Panc1 (cell line): ENCODE results near the gene GATM. TPM values are rescaled to one million over a fixed set of nuclear protein-coding genes. Genes with fewer than 3 reads are reported as not detected.

Source experiments
- ATAC-seq: fragments of 200-7000 bp; cut with Tn5 transposase; 2 replicates; pipeline ENCODE4 v1.9.1; 2020; ENCODE audit warnings: mild to moderate bottlenecking, moderate library complexity
- BruUV-seq: library from RNA; stranded (reverse); fragments of 400-500 nt; replicated peaks from 2 replicates; lab custom pipeline; 2021; lab: Mats Ljungman, UMichigan
- CTCF ChIA-PET: fragments of 300-600 bp; sonication (Branson Sonifier 250); formaldehyde crosslinking; loops from one replicate; lab custom pipeline; 2022; ENCODE audit warnings: antibody characterized with exemption; lab: Charles Lee
- POLR2A ChIA-PET: fragments of 300-600 bp; sonication (Branson Sonifier 250); formaldehyde crosslinking; loops from one replicate; lab custom pipeline; 2022; ENCODE audit warnings: antibody characterized with exemption; lab: Charles Lee
- DNase-seq: peaks from one replicate; pipeline ENCODE4 v3.0.0-alpha.2; 2010; ENCODE audit warnings: low read depth, low spot score
- H3K27ac ChIP-seq: 2 replicates; pipeline ENCODE4 v1.5.1; 2011; ENCODE audit warnings: mild to moderate bottlenecking, low read length, inconsistent platforms
- H3K27me3 ChIP-seq: fragments of 200-500 bp; sonication (Bioruptor generic); 2 replicates; pipeline ENCODE4 v1.6.0; 2014; ENCODE audit warnings: low read length, inconsistent platforms; ENCODE audit not compliant: control insufficient read depth, insufficient read depth
- H3K36me3 ChIP-seq: fragments of 200-500 bp; sonication (Bioruptor generic); 2 replicates; pipeline ENCODE4 v1.5.1; 2014; ENCODE audit warnings: inconsistent platforms, mild to moderate bottlenecking, low read length, moderate library complexity; ENCODE audit not compliant: control insufficient read depth, insufficient read depth
- H3K4me1 ChIP-seq: 2 replicates; pipeline ENCODE4 v1.5.1; 2011; ENCODE audit warnings: inconsistent platforms, mild to moderate bottlenecking, low read length, moderate library complexity; ENCODE audit not compliant: control insufficient read depth, insufficient read depth
- H3K4me3 ChIP-seq, 2 experiments: 2 replicates each; pipeline ENCODE4 v1.5.1; 2011 to 2012; ENCODE audit warnings: low read depth in 2 of 2, low read length in 2 of 2, mild to moderate bottlenecking in 2 of 2, inconsistent platforms in 1 of 2, moderate library complexity in 1 of 2
- H3K9me3 ChIP-seq: fragments of 200-500 bp; sonication (Bioruptor generic); 2 replicates; pipeline ENCODE4 v1.5.1; 2014; ENCODE audit warnings: low read depth, mild to moderate bottlenecking, inconsistent platforms, low read length, moderate library complexity; ENCODE audit not compliant: control insufficient read depth, insufficient read depth
- CTCF ChIP-seq: fragments of 450-650 bp; IDR thresholded peaks from 2 replicates; pipeline ENCODE4 v1.5.1; 2017; ENCODE audit warnings: mild to moderate bottlenecking
- POLR2AphosphoS5 ChIP-seq: IDR thresholded peaks from 2 replicates; pipeline ENCODE4 v1.6.1; 2012; ENCODE audit warnings: mild to moderate bottlenecking, low read depth, low read length, moderate library complexity
- SIN3A ChIP-seq: IDR thresholded peaks from 2 replicates; pipeline ENCODE4 v1.6.1; 2012; ENCODE audit warnings: low read depth, mild to moderate bottlenecking, low read length, moderate library complexity, borderline replicate concordance; ENCODE audit not compliant: insufficient read depth
- TCF7L2 ChIP-seq: IDR thresholded peaks from 2 replicates; pipeline ENCODE4 v1.6.1; 2011; ENCODE audit warnings: mild to moderate bottlenecking, low read depth, low read length, inconsistent platforms
- in situ Hi-C: cut with HindIII; loops from 2 replicates; pipeline ENCODE4 v1.10.0; 2016; ENCODE audit warnings: low sequenced_read_pairs, low pct_unique_long_range_greater_than_20kb
- intact Hi-C: fragments of 100-400 bp; cut with micrococcal nuclease; formaldehyde crosslinking; loops from one replicate; pipeline ENCODE4 v1.10.0; 2022; ENCODE audit not compliant: unreplicated experiment
- total RNA-seq: library from RNA; stranded (reverse); gene quantifications from one replicate; pipeline ENCODE4 v1.2.1, GENCODE V29; 2021; ENCODE audit not compliant: unreplicated experiment
- TF ChIP-seq, protein P1 (sequence below), 2 experiments: IDR thresholded peaks; 2 replicates each; pipeline ENCODE4 v1.6.1; 2011 to 2012; ENCODE audit warnings: low read depth in 2 of 2, control low read depth in 1 of 2, low read length in 1 of 2, mild to moderate bottlenecking in 1 of 2, moderate library complexity in 1 of 2; ENCODE audit not compliant: insufficient read depth in 1 of 2

GATM gene
- total RNA-seq, 1 experiment from 2014 or later: 7.6 TPM

DNA sequence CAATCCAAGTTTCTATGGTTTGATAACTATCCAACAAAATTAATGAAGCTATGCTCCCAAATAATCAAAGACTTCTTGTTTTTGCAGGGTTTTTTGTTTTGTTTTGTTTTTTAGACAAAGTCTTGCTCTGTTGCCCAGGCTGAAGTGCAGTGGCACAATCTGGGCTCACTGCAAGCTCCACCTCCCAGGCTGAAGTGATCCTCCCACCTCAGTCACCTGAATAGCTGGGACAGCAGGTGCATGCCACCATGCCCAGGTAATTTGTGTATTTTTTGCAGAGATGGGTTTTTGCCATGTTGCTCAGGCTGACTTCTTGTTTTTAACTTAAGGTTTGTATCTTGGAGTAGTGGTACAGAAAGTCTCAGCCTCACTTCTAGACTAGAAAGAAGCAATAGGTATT, 11.0 kb upstream of the GATM start:
- Histone ChIP-seq H3K4me3 (no peak overlapping the region), H3K4me1 (no peaks in the 10 kb centered on the region; the same call in 1 of the 2 replicates), H3K36me3 (no peaks in the 10 kb centered on the region), H3K27me3 (peaks cover 50% of the 10 kb centered on the region), H3K9me3 (no peaks in the 10 kb centered on the region), H3K27ac (no peak overlapping the region)
- no peak for ATAC-seq
- POLR2A ChIA-PET: no interaction called here
- BruUV-seq: no TSS peak
- in situ Hi-C loops: no loop called here
- DNase-seq: no peak
- CTCF ChIA-PET: no interaction called here
- TF ChIP-seq TCF7L2 (no peak), CTCF (no peak), POLR2AphosphoS5 (no peak), SIN3A (no peak)
- TF ChIP-seq, protein P1, sequence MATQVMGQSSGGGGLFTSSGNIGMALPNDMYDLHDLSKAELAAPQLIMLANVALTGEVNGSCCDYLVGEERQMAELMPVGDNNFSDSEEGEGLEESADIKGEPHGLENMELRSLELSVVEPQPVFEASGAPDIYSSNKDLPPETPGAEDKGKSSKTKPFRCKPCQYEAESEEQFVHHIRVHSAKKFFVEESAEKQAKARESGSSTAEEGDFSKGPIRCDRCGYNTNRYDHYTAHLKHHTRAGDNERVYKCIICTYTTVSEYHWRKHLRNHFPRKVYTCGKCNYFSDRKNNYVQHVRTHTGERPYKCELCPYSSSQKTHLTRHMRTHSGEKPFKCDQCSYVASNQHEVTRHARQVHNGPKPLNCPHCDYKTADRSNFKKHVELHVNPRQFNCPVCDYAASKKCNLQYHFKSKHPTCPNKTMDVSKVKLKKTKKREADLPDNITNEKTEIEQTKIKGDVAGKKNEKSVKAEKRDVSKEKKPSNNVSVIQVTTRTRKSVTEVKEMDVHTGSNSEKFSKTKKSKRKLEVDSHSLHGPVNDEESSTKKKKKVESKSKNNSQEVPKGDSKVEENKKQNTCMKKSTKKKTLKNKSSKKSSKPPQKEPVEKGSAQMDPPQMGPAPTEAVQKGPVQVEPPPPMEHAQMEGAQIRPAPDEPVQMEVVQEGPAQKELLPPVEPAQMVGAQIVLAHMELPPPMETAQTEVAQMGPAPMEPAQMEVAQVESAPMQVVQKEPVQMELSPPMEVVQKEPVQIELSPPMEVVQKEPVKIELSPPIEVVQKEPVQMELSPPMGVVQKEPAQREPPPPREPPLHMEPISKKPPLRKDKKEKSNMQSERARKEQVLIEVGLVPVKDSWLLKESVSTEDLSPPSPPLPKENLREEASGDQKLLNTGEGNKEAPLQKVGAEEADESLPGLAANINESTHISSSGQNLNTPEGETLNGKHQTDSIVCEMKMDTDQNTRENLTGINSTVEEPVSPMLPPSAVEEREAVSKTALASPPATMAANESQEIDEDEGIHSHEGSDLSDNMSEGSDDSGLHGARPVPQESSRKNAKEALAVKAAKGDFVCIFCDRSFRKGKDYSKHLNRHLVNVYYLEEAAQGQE (IDR thresholded peaks at IDR 0.05; ENCODE audit: insufficient read depth in 1 of 2, low read depth in 2 of 2, low read length in 1 of 2): no peak
- intact Hi-C loops: no loop called here

GRCh38 chr15:45387380-45388007, 9.2 kb upstream of the GATM start:
- intact Hi-C loops (no loop called here), in situ Hi-C loops (no loop called here)
- CTCF ChIA-PET: interaction anchor here (0.5 kb wide), 1 partner anchor 275 kb away, joined by 3 read pairs; no protein-coding TSS in a partner anchor
- H3K36me3 ChIP-seq: no peaks in the 10 kb centered on the region
- H3K27me3 ChIP-seq: peaks cover 45% of the 10 kb centered on the region
- no TSS peak for BruUV-seq
- TF ChIP-seq, protein P1 (IDR thresholded peaks at IDR 0.05; ENCODE audit: insufficient read depth in 1 of 2, low read depth in 2 of 2, low read length in 1 of 2): no peak
- no peak for TF ChIP-seq SIN3A
- TF ChIP-seq POLR2AphosphoS5: no peak
- no peak for TF ChIP-seq TCF7L2
- no peaks in the 10 kb centered on the region; the same call in 1 of the 2 replicates for H3K4me1 ChIP-seq
- POLR2A ChIA-PET: no interaction called here
- H3K4me3 ChIP-seq: no peak overlapping the region
- DNase-seq (no peak), ATAC-seq (no peak)
- no peaks in the 10 kb centered on the region for H3K9me3 ChIP-seq
- no peak overlapping the region for H3K27ac ChIP-seq
